IMR-90 (cell line): ENCODE data around the gene RALGPS1. TPM values are rescaled to one million over a fixed set of nuclear protein-coding genes. Genes with fewer than 3 reads are reported as not detected.

Experiments
- ATAC-seq: fragments of 200-7000 bp; cut with Tn5 transposase; 2 replicates; pipeline ENCODE4 v1.9.1; 2020; ENCODE audit warnings: low read depth, mild to moderate bottlenecking, moderate library complexity
- BruUV-seq: library from RNA; stranded (reverse); fragments of 400-500 nt; replicated peaks from 2 replicates; lab custom pipeline; 2021; lab: Mats Ljungman, UMichigan
- CTCF ChIA-PET: fragments of 300-600 bp; formaldehyde crosslinking; extraction: SDS; loops from one replicate; lab custom pipeline; 2021; ENCODE audit warnings: antibody characterized with exemption; lab: Yijun Ruan, JAX
- POLR2A ChIA-PET: fragments of 300-600 bp; sonication (Branson Sonifier 250); formaldehyde crosslinking; loops from one replicate; lab custom pipeline; 2022; ENCODE audit warnings: antibody characterized with exemption; ENCODE audit not compliant: unreplicated experiment; lab: Charles Lee
- DNase-seq: peaks from one replicate; pipeline ENCODE4 v3.0.0; 2013
- H2AFZ ChIP-seq: replicated peaks from 2 replicates; pipeline ENCODE3; 2013; ENCODE audit warnings: low read length, mild to moderate bottlenecking; ENCODE audit not compliant: poor library complexity
- H2AK5ac ChIP-seq: 2 replicates; pipeline ENCODE4 v1.6.1; 2013; ENCODE audit warnings: low read depth, low read length, inconsistent platforms
- H2AK9ac ChIP-seq: replicated peaks from 2 replicates; pipeline ENCODE3; 2013; ENCODE audit warnings: mild to moderate bottlenecking, low read depth, low read length, moderate library complexity; ENCODE audit not compliant: poor library complexity
- H2BK120ac ChIP-seq: 2 replicates; pipeline ENCODE4 v1.6.1; 2013; ENCODE audit warnings: low read depth, low read length, inconsistent platforms
- H2BK15ac ChIP-seq: 3 replicates; pipeline ENCODE4 v1.6.1; 2013; ENCODE audit warnings: low read depth, low read length, inconsistent platforms
- H2BK20ac ChIP-seq: 2 replicates; pipeline ENCODE4 v1.6.1; 2013; ENCODE audit warnings: low read depth, mild to moderate bottlenecking, inconsistent platforms, low read length, moderate library complexity
- H2BK5ac ChIP-seq: 2 replicates; pipeline ENCODE4 v1.6.1; 2013; ENCODE audit warnings: mild to moderate bottlenecking, low read depth, low read length, inconsistent platforms; ENCODE audit not compliant: poor library complexity, severe bottlenecking
- H3K14ac ChIP-seq: replicated peaks from 2 replicates; pipeline ENCODE4 v1.6.1; 2013; ENCODE audit warnings: low read depth, low read length, inconsistent platforms
- H3K18ac ChIP-seq: 2 replicates; pipeline ENCODE4 v1.6.1; 2013; ENCODE audit warnings: low read depth, low read length, control low read depth
- H3K23ac ChIP-seq: 2 replicates; pipeline ENCODE4 v1.6.1; 2013; ENCODE audit warnings: low read depth, low read length, inconsistent platforms
- H3K27ac ChIP-seq: 2 replicates; pipeline ENCODE4 v1.5.1; 2013; ENCODE audit warnings: mild to moderate bottlenecking, control low read depth, low read length; ENCODE audit not compliant: insufficient read depth
- H3K27me3 ChIP-seq: 2 replicates; pipeline ENCODE4 v1.6.1; 2013; ENCODE audit warnings: low read length; ENCODE audit not compliant: control insufficient read depth, insufficient read depth
- H3K36me3 ChIP-seq: 2 replicates; pipeline ENCODE4 v1.6.1; 2013; ENCODE audit warnings: low read length, mixed read lengths; ENCODE audit not compliant: control insufficient read depth, insufficient read depth
- H3K4ac ChIP-seq: 2 replicates; pipeline ENCODE4 v1.6.1; 2013; ENCODE audit warnings: low read depth, low read length, inconsistent platforms
- H3K4me1 ChIP-seq: 2 replicates; pipeline ENCODE4 v1.6.1; 2013; ENCODE audit warnings: low read length, mixed read lengths; ENCODE audit not compliant: control insufficient read depth, insufficient read depth
- H3K4me2 ChIP-seq: 2 replicates; pipeline ENCODE4 v1.6.1; 2013; ENCODE audit warnings: low read depth, mild to moderate bottlenecking, control low read depth, low read length, moderate library complexity
- H3K4me3 ChIP-seq: 2 replicates; pipeline ENCODE4 v1.5.1; 2013; ENCODE audit warnings: low read depth, mild to moderate bottlenecking, control low read depth, low read length, moderate library complexity; ENCODE audit not compliant: insufficient read depth
- H3K56ac ChIP-seq: 2 replicates; pipeline ENCODE4 v1.6.1; 2013; ENCODE audit warnings: low read length, inconsistent platforms; ENCODE audit not compliant: insufficient read depth; ENCODE audit errors: extremely low read depth
- H3K79me1 ChIP-seq, 2 experiments: 2 replicates each; pipeline ENCODE4 v1.6.1; 2013; ENCODE audit warnings: low read length in 2 of 2, inconsistent platforms in 1 of 2, low read depth in 1 of 2
- H3K9ac ChIP-seq: 2 replicates; pipeline ENCODE4 v1.6.1; 2013; ENCODE audit warnings: low read depth, low read length, control low read depth
- H3K9me1 ChIP-seq: 2 replicates; pipeline ENCODE4 v1.6.1; 2013; ENCODE audit warnings: low read length, inconsistent platforms; ENCODE audit not compliant: insufficient read depth
- H3K9me3 ChIP-seq: 2 replicates; pipeline ENCODE4 v1.6.1; 2013; ENCODE audit warnings: low read length; ENCODE audit not compliant: control insufficient read depth, insufficient read depth
- H4K20me1 ChIP-seq: 2 replicates; pipeline ENCODE4 v1.6.1; 2013; ENCODE audit warnings: low read length, inconsistent platforms; ENCODE audit not compliant: insufficient read depth
- H4K5ac ChIP-seq: 2 replicates; pipeline ENCODE4 v1.6.1; 2013; ENCODE audit warnings: mild to moderate bottlenecking, low read depth, low read length, control low read depth
- H4K8ac ChIP-seq, 2 experiments: 2 replicates each; pipeline ENCODE4 v1.6.1; 2013; ENCODE audit warnings: low read depth in 2 of 2, low read length in 2 of 2, control low read depth in 1 of 2, inconsistent platforms in 1 of 2
- H4K91ac ChIP-seq: 2 replicates; pipeline ENCODE4 v1.6.1; 2013; ENCODE audit warnings: low read depth, low read length, inconsistent platforms; ENCODE audit not compliant: insufficient read depth
- CEBPB ChIP-seq: IDR thresholded peaks from 2 replicates; pipeline ENCODE4 v1.6.1; 2012; ENCODE audit warnings: low read depth, low read length, improper control_type of control experiment
- ELK1 ChIP-seq: fragments of 150-350 bp; IDR thresholded peaks from 2 replicates; pipeline ENCODE4 v1.6.1; 2016; ENCODE audit warnings: low read depth, mild to moderate bottlenecking, low read length, moderate library complexity, borderline replicate concordance
- MAZ ChIP-seq: IDR thresholded peaks from 2 replicates; pipeline ENCODE4 v1.6.1; 2012; ENCODE audit warnings: low read depth, mild to moderate bottlenecking, low read length, improper control_type of control experiment, moderate library complexity, borderline replicate concordance
- POLR2A ChIP-seq: IDR thresholded peaks from 2 replicates; pipeline ENCODE4 v1.6.1; 2012; ENCODE audit warnings: mild to moderate bottlenecking, low read depth, low read length
- RFX5 ChIP-seq: IDR thresholded peaks from 2 replicates; pipeline ENCODE4 v1.8.0; 2012; ENCODE audit warnings: low read depth, mild to moderate bottlenecking, low read length, moderate library complexity
- SMC3 ChIP-seq: fragments of 150-350 bp; IDR thresholded peaks from 2 replicates; pipeline ENCODE4 v1.6.1; 2016; ENCODE audit warnings: low read depth, mild to moderate bottlenecking, antibody characterized with exemption, low read length, moderate library complexity
- WGBS, 2 experiments: methylation state at CpG; one replicate each; pipeline versions ENCODE4 v1.1.5 to v1.1.7; 2013; ENCODE audit warnings: missing lambda C conversion rate in 2 of 2; ENCODE audit not compliant: insufficient read length in 1 of 2; ENCODE audit errors: extremely low coverage in 2 of 2; 5-methylcytosine and 5-hydroxymethylcytosine counted together
- dilution Hi-C: fragments of 300-500 bp; cut with HindIII; formaldehyde crosslinking; loops from one replicate; pipeline ENCODE4 v1.14.3; 2018; ENCODE audit warnings: low sequenced_read_pairs; ENCODE audit not compliant: unreplicated experiment
- in situ Hi-C: fragments of 300-500 bp; cut with MboI; formaldehyde crosslinking; loops from 3 replicates; pipeline ENCODE4 v1.14.3; 2019; ENCODE audit warnings: low sequenced_read_pairs, inconsistent platforms, mixed read lengths
- intact Hi-C: fragments of 100-400 bp; cut with micrococcal nuclease; formaldehyde crosslinking; loops from 2 replicates; pipeline ENCODE4 v1.10.0; 2022
- polyA plus RNA-seq, 3 experiments: library from polyadenylated mRNA; depleted of rRNA; stranded (reverse); fragments of >200 nt; gene quantifications; 2 replicates each; pipeline ENCODE4 v1.2.3, GENCODE V29; 2012; ENCODE audit warnings: low replicate concordance in 1 of 3
- total RNA-seq: library from RNA; depleted of rRNA; stranded (reverse); fragments of >200 nt; gene quantifications from 2 replicates; pipeline ENCODE4 v1.2.3, GENCODE V29; 2012

The RALGPS1 gene
- total and polyA plus RNA-seq, 2 of the 4 experiments (the other 2 are of a cell fraction), result 0.90 to 2.8 TPM

- no peak overlapping the region for H3K27ac ChIP-seq
- in situ Hi-C loops, result loop anchor here (5.0 to 10.0 kb wide), 2 partner anchors 233 to 255 kb away; no protein-coding TSS in a partner anchor
Observed at GRCh38 chr9:127197186-127197860, 282.7 kb downstream of the RALGPS1 start.

More at GRCh38 chr9:127197186-127197860, 282.7 kb downstream of the RALGPS1 start:
- no TSS peak for BruUV-seq
- Histone ChIP-seq H3K27me3 (no peaks in the 10 kb centered on the region), H2AK5ac (0 out of 2 replicates have a peak overlapping the region, but pooled peaks have one; percentile 60), H3K14ac (peak overlapping the region; percentile 78; the same call in 1 of the 2 replicates), H4K8ac (no peak overlapping the region), H3K9me1 (peaks cover 12% of the 10 kb centered on the region; the same call in 1 of the 2 replicates), H3K23ac (no peak overlapping the region), H4K91ac (peak overlapping the region; percentile 33; the same call in 1 of the 2 replicates), H2AFZ (no peak overlapping the region), H3K56ac (no peak overlapping the region), H3K4me3 (no peak overlapping the region), H4K5ac (peak overlapping the region; percentile 27; the same call in 1 of the 2 replicates), H2AK9ac (peak overlapping the region; percentile 10), H3K9me3 (no peaks in the 10 kb centered on the region), H3K4ac (peak overlapping the region; percentile 51), H3K4me2 (no peak overlapping the region), H2BK120ac (peak overlapping the region; percentile 48), H3K36me3 (no peaks in the 10 kb centered on the region), H2BK5ac (no peak overlapping the region), H3K79me1 (no peaks in the 10 kb centered on the region), H2BK15ac (peak overlapping the region; percentile 44; the same call in 1 of the 3 replicates), H2BK20ac (peak overlapping the region; percentile 50), H3K9ac (no peak overlapping the region), H4K20me1 (no peaks in the 10 kb centered on the region), H3K18ac (peak overlapping the region; percentile 50; the same call in 1 of the 2 replicates), H3K4me1 (peaks cover 14% of the 10 kb centered on the region; the same call in 1 of the 2 replicates)
- ChIA-PET CTCF (interaction anchor here (0.5 to 4.4 kb wide), 4 partner anchors 33 to 298 kb away, joined by 3 to 27 read pairs (median 5); no protein-coding TSS in a partner anchor), POLR2A (no interaction called here)
- dilution Hi-C loops, result no loop called here
- intact Hi-C loops, result loop anchor here (5.0 kb wide), 1 partner anchor 95 kb away; no protein-coding TSS in a partner anchor
- no peak for TF ChIP-seq CEBPB
- no peak for TF ChIP-seq MAZ
- TF ChIP-seq RFX5, result no peak
- no peak for TF ChIP-seq ELK1
- no peak for TF ChIP-seq SMC3
- no peak for TF ChIP-seq POLR2A
- 97% methylated on average over 9 of the region's 13 CpGs; no CpG with 5 or more reads in 1 of the 2 experiments for WGBS, 2 experiments
- DNase-seq, result no peak
- ATAC-seq, result no peak
